Esophagus squamous epithelium (tissue), 4 donors: ENCODE data around the gene INSL3.

Experiments used
- POLR2A ChIP-seq, 4 donors: fragments of 450-650 bp; IDR thresholded peaks; one replicate each; pipeline ENCODE4 v1.6.1; 2017; ENCODE audit warnings: antibody characterized with exemption in 4 of 4, mild to moderate bottlenecking in 4 of 4, moderate library complexity in 3 of 4
- TF ChIP-seq, protein P1 (sequence below), 6 experiments: fragments of 450-650 bp in 4 of 6; fragments of 200-600 bp in 2 of 6; sonication (generic) in 2 of 6; IDR thresholded peaks; one replicate each; pipeline ENCODE4 v1.5.1; 2016 to 2019; ENCODE audit warnings: antibody characterized with exemption in 6 of 6, mild to moderate bottlenecking in 4 of 6, moderate library complexity in 4 of 6

DNA sequence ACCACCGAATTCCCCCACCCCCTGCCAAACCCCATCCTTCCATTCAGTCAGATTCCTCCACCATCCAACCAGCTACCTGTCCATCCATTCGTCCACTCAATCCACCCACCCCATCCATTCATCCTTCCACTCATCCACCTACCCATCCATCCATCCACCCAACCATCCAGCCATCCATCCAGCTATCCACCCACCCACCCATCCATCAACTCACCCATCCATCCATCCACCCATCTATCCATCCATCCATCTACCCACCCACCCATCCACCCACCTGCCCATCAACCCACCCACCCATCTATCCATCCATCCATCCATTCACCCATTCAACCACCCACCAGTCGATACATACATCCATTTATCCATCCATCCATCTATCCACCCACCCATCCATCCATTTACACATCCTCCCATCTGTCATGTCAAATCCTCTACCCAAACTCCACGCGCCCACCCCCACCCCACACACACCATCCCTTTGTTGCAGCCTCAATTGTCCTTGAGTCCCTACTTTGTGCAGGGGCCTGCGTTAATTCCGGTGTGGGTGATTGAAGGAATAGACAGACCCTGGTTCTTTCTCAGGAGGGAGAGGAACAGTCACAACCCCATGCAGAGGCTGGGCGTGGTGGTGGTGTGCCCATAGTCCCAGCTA, 45.1 kb upstream of the INSL3 start:
- TF ChIP-seq, protein P1, sequence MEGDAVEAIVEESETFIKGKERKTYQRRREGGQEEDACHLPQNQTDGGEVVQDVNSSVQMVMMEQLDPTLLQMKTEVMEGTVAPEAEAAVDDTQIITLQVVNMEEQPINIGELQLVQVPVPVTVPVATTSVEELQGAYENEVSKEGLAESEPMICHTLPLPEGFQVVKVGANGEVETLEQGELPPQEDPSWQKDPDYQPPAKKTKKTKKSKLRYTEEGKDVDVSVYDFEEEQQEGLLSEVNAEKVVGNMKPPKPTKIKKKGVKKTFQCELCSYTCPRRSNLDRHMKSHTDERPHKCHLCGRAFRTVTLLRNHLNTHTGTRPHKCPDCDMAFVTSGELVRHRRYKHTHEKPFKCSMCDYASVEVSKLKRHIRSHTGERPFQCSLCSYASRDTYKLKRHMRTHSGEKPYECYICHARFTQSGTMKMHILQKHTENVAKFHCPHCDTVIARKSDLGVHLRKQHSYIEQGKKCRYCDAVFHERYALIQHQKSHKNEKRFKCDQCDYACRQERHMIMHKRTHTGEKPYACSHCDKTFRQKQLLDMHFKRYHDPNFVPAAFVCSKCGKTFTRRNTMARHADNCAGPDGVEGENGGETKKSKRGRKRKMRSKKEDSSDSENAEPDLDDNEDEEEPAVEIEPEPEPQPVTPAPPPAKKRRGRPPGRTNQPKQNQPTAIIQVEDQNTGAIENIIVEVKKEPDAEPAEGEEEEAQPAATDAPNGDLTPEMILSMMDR (IDR thresholded peaks at IDR 0.05), result no peak
- TF ChIP-seq POLR2A (IDR thresholded peaks at IDR 0.05), result no peak
